ENCODE data around the gene CABP7. TPM values are rescaled to one million over a fixed set of nuclear protein-coding genes. Genes with fewer than 3 reads are reported as not detected.

The CABP7 gene
- polyA plus RNA-seq, 1 of the 3 experiments (the other 2 are of a cell fraction): 0.72 TPM

DNA sequence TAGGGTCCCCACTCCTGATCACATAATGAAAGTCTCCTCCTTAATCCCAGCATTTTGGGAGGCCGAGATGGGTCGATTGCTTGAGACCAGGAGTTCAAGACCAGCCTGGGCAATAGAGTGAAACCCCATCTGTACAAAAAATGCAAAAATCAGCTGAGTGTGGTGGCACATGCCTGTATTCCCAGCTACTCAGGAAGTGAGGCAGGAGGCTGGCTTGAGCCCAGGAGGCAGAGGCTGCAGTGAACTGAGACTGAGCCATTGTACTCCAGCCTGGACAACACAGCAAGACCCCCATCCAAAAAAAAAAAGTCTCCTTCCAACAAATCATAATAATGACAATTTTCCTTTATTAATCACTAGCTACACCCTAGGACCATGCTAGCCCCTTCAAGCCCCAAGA, 31.9 kb downstream of the CABP7 start (continued):
- TF ChIP-seq, protein P1, sequence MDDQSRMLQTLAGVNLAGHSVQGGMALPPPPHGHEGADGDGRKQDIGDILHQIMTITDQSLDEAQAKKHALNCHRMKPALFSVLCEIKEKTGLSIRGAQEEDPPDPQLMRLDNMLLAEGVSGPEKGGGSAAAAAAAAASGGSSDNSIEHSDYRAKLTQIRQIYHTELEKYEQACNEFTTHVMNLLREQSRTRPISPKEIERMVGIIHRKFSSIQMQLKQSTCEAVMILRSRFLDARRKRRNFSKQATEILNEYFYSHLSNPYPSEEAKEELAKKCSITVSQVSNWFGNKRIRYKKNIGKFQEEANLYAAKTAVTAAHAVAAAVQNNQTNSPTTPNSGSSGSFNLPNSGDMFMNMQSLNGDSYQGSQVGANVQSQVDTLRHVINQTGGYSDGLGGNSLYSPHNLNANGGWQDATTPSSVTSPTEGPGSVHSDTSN (IDR thresholded peaks at IDR 0.05): no peak
- no peak for TF ChIP-seq JUND (IDR thresholded peaks at IDR 0.05)
- TF ChIP-seq, protein P2, sequence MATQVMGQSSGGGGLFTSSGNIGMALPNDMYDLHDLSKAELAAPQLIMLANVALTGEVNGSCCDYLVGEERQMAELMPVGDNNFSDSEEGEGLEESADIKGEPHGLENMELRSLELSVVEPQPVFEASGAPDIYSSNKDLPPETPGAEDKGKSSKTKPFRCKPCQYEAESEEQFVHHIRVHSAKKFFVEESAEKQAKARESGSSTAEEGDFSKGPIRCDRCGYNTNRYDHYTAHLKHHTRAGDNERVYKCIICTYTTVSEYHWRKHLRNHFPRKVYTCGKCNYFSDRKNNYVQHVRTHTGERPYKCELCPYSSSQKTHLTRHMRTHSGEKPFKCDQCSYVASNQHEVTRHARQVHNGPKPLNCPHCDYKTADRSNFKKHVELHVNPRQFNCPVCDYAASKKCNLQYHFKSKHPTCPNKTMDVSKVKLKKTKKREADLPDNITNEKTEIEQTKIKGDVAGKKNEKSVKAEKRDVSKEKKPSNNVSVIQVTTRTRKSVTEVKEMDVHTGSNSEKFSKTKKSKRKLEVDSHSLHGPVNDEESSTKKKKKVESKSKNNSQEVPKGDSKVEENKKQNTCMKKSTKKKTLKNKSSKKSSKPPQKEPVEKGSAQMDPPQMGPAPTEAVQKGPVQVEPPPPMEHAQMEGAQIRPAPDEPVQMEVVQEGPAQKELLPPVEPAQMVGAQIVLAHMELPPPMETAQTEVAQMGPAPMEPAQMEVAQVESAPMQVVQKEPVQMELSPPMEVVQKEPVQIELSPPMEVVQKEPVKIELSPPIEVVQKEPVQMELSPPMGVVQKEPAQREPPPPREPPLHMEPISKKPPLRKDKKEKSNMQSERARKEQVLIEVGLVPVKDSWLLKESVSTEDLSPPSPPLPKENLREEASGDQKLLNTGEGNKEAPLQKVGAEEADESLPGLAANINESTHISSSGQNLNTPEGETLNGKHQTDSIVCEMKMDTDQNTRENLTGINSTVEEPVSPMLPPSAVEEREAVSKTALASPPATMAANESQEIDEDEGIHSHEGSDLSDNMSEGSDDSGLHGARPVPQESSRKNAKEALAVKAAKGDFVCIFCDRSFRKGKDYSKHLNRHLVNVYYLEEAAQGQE (IDR thresholded peaks at IDR 0.05; ENCODE audit: low read depth, low read length): no peak
- TF ChIP-seq, protein P3, sequence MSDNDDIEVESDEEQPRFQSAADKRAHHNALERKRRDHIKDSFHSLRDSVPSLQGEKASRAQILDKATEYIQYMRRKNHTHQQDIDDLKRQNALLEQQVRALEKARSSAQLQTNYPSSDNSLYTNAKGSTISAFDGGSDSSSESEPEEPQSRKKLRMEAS (IDR thresholded peaks at IDR 0.05; ENCODE audit: low read depth): no peak
- TF ChIP-seq FOXJ3 (CRISPR knock-in tag; IDR thresholded peaks at IDR 0.05): no peak

DNA sequence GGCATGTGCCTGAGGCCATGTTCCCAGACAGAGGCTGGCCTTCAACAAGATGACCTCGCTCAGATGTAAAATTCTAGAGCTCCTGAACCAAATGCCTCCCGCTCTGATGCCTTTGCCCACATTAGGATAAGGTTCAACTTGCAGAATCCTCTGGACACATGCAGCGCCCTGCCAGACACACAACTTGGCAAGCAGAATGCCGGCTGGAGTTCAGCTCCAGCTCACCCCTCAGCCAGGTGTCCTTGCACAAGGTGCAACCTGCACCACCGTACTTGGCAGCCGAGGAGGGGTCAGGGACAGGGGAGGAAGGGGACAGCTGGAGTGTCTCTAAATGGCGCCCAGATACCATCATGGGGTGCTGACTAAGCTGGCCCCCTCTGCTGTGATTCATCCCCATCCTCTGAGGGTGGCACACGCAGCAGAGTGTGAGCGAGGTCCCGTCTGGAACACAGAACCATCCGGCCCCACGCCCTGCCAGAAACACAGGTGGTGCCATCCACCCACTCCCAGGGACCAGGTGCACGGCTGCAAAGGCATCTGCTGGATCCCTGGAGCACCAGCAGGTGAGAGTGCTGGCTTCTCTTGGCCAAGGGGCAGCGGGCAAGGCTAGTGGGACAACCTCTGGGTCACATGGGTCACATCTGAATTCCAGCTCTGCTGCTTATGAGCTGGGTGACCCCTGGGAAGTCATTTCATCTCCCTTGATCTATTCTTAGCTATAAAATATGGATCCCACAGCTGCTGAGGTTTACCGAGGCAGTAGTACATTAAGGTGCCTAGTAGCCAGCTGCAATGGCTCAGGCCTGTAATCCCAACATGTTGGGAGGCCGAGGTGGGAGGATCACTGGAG, 34.2 kb downstream of the CABP7 start:
- Histone ChIP-seq H3K27me3 (ENCODE audit: insufficient read depth) (no peaks in the 10 kb centered on the region), H3K9me3 (no peaks in the 10 kb centered on the region), H3K36me3 (replicated peaks in 1 of 2; ENCODE audit: control insufficient read depth in 1 of 2, insufficient read depth in 2 of 2, low read length in 1 of 2) (no peaks in the 10 kb centered on the region), H4K20me1 (ENCODE audit: insufficient read depth) (0 out of 2 replicates have a peak, but pooled peaks cover 3% of the 10 kb centered on the region), H3K27ac (ENCODE audit: low read depth in 2 of 2, low read length in 1 of 2) (no peak overlapping the region), H2AFZ (ENCODE audit: low read depth) (no peak overlapping the region), H3F3A (replicated peaks; ENCODE audit: insufficient read depth) (no peaks in the 10 kb centered on the region), H3K4me3 (ENCODE audit: low read depth in 2 of 2, low read length in 1 of 2) (no peak overlapping the region), H3K4me1 (ENCODE audit: control insufficient read depth in 1 of 2, insufficient read depth in 2 of 2, low read depth in 1 of 2, low read length in 1 of 2) (no peaks in the 10 kb centered on the region), H3K79me2 (ENCODE audit: insufficient read depth) (no peaks in the 10 kb centered on the region), H3K9me2 (no peaks in the 10 kb centered on the region), H3K4me2 (no peak overlapping the region), H3K9ac (no peak overlapping the region)
- 85% methylated on average over 7 of the region's 16 CpGs for WGBS (ENCODE audit: low lambda C conversion rate)
- ChIA-PET POLR2A (no interaction called here), CTCF (interaction anchor here (0.9 to 1.3 kb wide), 4 partner anchors 64 to 335 kb away, joined by 3 to 4 read pairs (median 3); no protein-coding TSS in a partner anchor)
- TF ChIP-seq YY1 (IDR thresholded peaks at IDR 0.05; ENCODE audit: low read depth): no peak
- no peak for TF ChIP-seq MXI1 (IDR thresholded peaks at IDR 0.05; ENCODE audit: low read depth, low read length)
- TF ChIP-seq FOXJ3 (CRISPR knock-in tag; IDR thresholded peaks at IDR 0.05): no peak
- TF ChIP-seq RCOR1 (IDR thresholded peaks at IDR 0.05; ENCODE audit: low read length): no peak
- TF ChIP-seq, protein P2 (IDR thresholded peaks at IDR 0.05; ENCODE audit: low read depth, low read length): no peak
- TF ChIP-seq, protein P1 (IDR thresholded peaks at IDR 0.05): no peak
- no peak for TF ChIP-seq FOXM1 (IDR thresholded peaks at IDR 0.05; ENCODE audit: low read depth)
- no peak for TF ChIP-seq GABPA (IDR thresholded peaks at IDR 0.05; ENCODE audit: low read depth)
- no peak for TF ChIP-seq CHD2 (IDR thresholded peaks at IDR 0.05; ENCODE audit: low read length, partially characterized antibody)
- no peak for TF ChIP-seq TAF1 (IDR thresholded peaks at IDR 0.05; ENCODE audit: borderline replicate concordance, low read depth, low read length)
- TF ChIP-seq NRF1 (IDR thresholded peaks at IDR 0.05; ENCODE audit: low read depth, low read length): no peak
- TF ChIP-seq MEF2A (IDR thresholded peaks at IDR 0.05; ENCODE audit: borderline replicate concordance, low read depth): no peak
- no peak for TF ChIP-seq JUND (IDR thresholded peaks at IDR 0.05)
- no peak for TF ChIP-seq ELF1 (IDR thresholded peaks at IDR 0.05)
- TF ChIP-seq RXRA (IDR thresholded peaks at IDR 0.05; ENCODE audit: borderline replicate concordance, low read depth): no peak
- TF ChIP-seq RAD21 (IDR thresholded peaks at IDR 0.05; ENCODE audit: low read length): no peak
- no peak for TF ChIP-seq SIN3A (IDR thresholded peaks at IDR 0.05; ENCODE audit: borderline replicate concordance, low read depth, low read length)
- DNase-seq: no peak
